AG09309 (cell line): ENCODE measurements around the gene SOX8.

ENCODE experiments used
- DNase-seq: peaks from one replicate; pipeline ENCODE4 v3.0.0-alpha.2; 2010; ENCODE audit warnings: low read depth
- H3K4me3 ChIP-seq: 2 replicates; pipeline ENCODE4 v1.5.1; 2011; ENCODE audit warnings: mild to moderate bottlenecking, low read depth, low read length, moderate library complexity; ENCODE audit not compliant: control insufficient read depth
- CTCF ChIP-seq: IDR thresholded peaks from 2 replicates; pipeline ENCODE4 v1.5.1; 2011; ENCODE audit warnings: mild to moderate bottlenecking, low read depth, low read length, inconsistent platforms; ENCODE audit not compliant: insufficient read depth, control insufficient read depth; ENCODE audit errors: missing control alignments

The SOX8 gene

GRCh38 chr16:993731-994130 lies 12.2 kb downstream of the SOX8 start:
- no peak for TF ChIP-seq CTCF
- no peak for DNase-seq
- no peak overlapping the region for H3K4me3 ChIP-seq

GRCh38 chr16:995087-995486 lies 13.5 kb downstream of the SOX8 start:
- no peak for TF ChIP-seq CTCF
- no peak for DNase-seq
- no peak overlapping the region for H3K4me3 ChIP-seq

GRCh38 chr16:995783-996182 lies 14.2 kb downstream of the SOX8 start:
- no peak overlapping the region for H3K4me3 ChIP-seq
- no peak for TF ChIP-seq CTCF
- DNase-seq = no peak

- no peak for DNase-seq
- H3K4me3 ChIP-seq = no peak overlapping the region
- TF ChIP-seq CTCF = no peak
These were observed 15.1 kb downstream of the SOX8 start for GRCh38 chr16:996681-997080.

GRCh38 chr16:997440-998051 lies 16.0 kb downstream of the SOX8 start:
- H3K4me3 ChIP-seq = no peak overlapping the region
- TF ChIP-seq CTCF = no peak
- DNase-seq = no peak

- no peak overlapping the region for H3K4me3 ChIP-seq
- DNase-seq = no peak
- no peak for TF ChIP-seq CTCF
These were observed 16.6 kb downstream of the SOX8 start for GRCh38 chr16:998211-998610.

- no peak for TF ChIP-seq CTCF
- no peak for DNase-seq
- no peak overlapping the region for H3K4me3 ChIP-seq
These were observed 17.0 kb downstream of the SOX8 start for GRCh38 chr16:998615-999014.
